Islet of Langerhans (tissue), 1 donor: ENCODE measurements around the gene INPP4A.

Experiments
- FAIRE-seq: peaks from one replicate; lab custom pipeline; 2011; peaks lifted over from hg19 to GRCh38; lab: Jason Lieb, UNC

INPP4A gene

GRCh38 chr2:98460573-98461497 is 16.2 kb downstream of the INPP4A start:
- no peak for FAIRE-seq

GRCh38 chr2:98461498-98462049 is 16.9 kb downstream of the INPP4A start:
- no peak for FAIRE-seq

GRCh38 chr2:98463081-98463481 is 18.4 kb downstream of the INPP4A start:
- no peak for FAIRE-seq

- FAIRE-seq, result no peak
Observed at GRCh38 chr2:98463551-98463971, 18.9 kb downstream of the INPP4A start.

- no peak for FAIRE-seq
Observed at GRCh38 chr2:98463988-98464771, 19.5 kb downstream of the INPP4A start.

GRCh38 chr2:98464772-98465310 is 20.2 kb downstream of the INPP4A start:
- no peak for FAIRE-seq

GRCh38 chr2:98465456-98466226 is 21.0 kb downstream of the INPP4A start:
- no peak for FAIRE-seq

- FAIRE-seq, result no peak
Observed at GRCh38 chr2:98467082-98467536, 22.5 kb downstream of the INPP4A start.

- FAIRE-seq, result no peak
Observed at GRCh38 chr2:98467652-98468051, 23.0 kb downstream of the INPP4A start.

- no peak for FAIRE-seq
Observed at GRCh38 chr2:98468621-98469236, 24.1 kb downstream of the INPP4A start.

GRCh38 chr2:98469862-98470544 is 25.3 kb downstream of the INPP4A start:
- no peak for FAIRE-seq

GRCh38 chr2:98470851-98471255 is 26.2 kb downstream of the INPP4A start:
- no peak for FAIRE-seq

- no peak for FAIRE-seq
Observed at GRCh38 chr2:98471402-98472131, 26.9 kb downstream of the INPP4A start.

- FAIRE-seq, result no peak
Observed at GRCh38 chr2:98472132-98472650, 27.5 kb downstream of the INPP4A start.

GRCh38 chr2:98472961-98473746 is 28.5 kb downstream of the INPP4A start:
- FAIRE-seq, result no peak

- no peak for FAIRE-seq
Observed at GRCh38 chr2:98473995-98474780, 29.5 kb downstream of the INPP4A start.

- FAIRE-seq, result no peak
Observed at GRCh38 chr2:98474979-98475632, 30.4 kb downstream of the INPP4A start.
